Measurements from ENCODE around the gene TMEM123. TPM values are rescaled to one million over a fixed set of nuclear protein-coding genes. Genes with fewer than 3 reads are reported as not detected.

TMEM123 gene
- total and polyA plus RNA-seq, 2 of the 8 experiments (the other 6 are each of a cell fraction or from before 2014, with no cell fraction given): 75.5 to 80.1 TPM

DNA sequence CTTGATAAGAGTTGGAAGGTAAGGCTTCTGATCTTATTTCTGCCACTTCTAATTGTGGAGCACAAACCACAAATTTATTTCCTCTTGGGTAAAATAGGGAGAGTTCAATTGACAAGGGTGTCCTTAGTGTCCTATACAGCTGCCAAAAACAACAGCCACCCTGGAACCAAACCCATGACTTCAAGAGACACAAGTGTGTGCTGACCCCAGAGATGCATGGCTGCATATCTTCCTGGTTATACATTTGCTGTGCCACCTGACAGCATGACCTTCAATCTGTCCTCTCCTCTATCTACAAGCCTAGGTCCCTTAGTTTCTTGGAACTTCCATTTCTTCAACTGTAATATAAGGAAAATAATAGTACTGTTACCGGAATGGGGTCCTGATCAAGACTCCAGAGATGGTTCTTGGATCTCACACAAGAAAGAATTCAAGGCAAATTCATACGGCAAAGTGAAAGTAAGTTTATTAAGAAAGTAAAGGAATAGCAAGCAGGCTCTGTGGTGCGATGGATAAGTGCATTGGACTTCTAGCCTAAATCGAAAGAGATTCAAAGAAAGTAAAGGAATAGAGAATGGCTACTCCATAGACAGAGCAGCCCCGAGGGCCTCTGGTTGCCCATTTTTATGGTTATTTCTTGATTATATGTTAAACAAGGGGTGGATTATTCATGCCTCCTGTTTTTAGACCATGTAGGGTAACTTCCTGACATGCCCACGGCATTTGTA, 15.5 kb upstream of the TMEM123 start:
- no peaks in the 10 kb centered on the region for H3K36me3 ChIP-seq (ENCODE audit: control insufficient read depth in 2 of 4, insufficient read depth in 4 of 4, low read length in 3 of 4)
- no peaks in the 10 kb centered on the region for H3K23me2 ChIP-seq (ENCODE audit: low read depth, low read length)
- H3K4me3 ChIP-seq (ENCODE audit: extremely low read depth in 1 of 4, insufficient read depth in 2 of 4, low read depth in 3 of 4, low read length in 4 of 4): no peak overlapping the region
- no peaks in the 10 kb centered on the region for H3K79me2 ChIP-seq (ENCODE audit: control insufficient read depth in 1 of 2, insufficient read depth in 2 of 2, low read length in 2 of 2)
- TF ChIP-seq CHD2 (IDR thresholded peaks at IDR 0.05; ENCODE audit: low read length) (no peak), EZH2 (IDR thresholded peaks at IDR 0.05; ENCODE audit: low read depth, low read length, severe bottlenecking) (no peak), CBX5 (IDR thresholded peaks at IDR 0.05; ENCODE audit: low read depth, low read length) (no peak), TBP (IDR thresholded peaks at IDR 0.05; ENCODE audit: low read depth, low read length) (no peak)
- TF ChIP-seq, protein P1, sequence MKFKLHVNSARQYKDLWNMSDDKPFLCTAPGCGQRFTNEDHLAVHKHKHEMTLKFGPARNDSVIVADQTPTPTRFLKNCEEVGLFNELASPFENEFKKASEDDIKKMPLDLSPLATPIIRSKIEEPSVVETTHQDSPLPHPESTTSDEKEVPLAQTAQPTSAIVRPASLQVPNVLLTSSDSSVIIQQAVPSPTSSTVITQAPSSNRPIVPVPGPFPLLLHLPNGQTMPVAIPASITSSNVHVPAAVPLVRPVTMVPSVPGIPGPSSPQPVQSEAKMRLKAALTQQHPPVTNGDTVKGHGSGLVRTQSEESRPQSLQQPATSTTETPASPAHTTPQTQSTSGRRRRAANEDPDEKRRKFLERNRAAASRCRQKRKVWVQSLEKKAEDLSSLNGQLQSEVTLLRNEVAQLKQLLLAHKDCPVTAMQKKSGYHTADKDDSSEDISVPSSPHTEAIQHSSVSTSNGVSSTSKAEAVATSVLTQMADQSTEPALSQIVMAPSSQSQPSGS (IDR thresholded peaks at IDR 0.05; ENCODE audit: low read length): no peak
- H2BK120ac ChIP-seq (replicated peaks; ENCODE audit: low read depth, low read length): no peak overlapping the region
- H3K18ac ChIP-seq (ENCODE audit: extremely low read depth, low read length): no peak overlapping the region
- H4K8ac ChIP-seq (ENCODE audit: extremely low read depth, insufficient read depth, low read length): no peak overlapping the region
- DNase-seq (ENCODE audit: low read depth in 1 of 2, low spot score in 2 of 2): no peak
- no peaks in the 10 kb centered on the region for H3K27me3 ChIP-seq (replicated peaks in 1 of 4; ENCODE audit: control insufficient read depth in 3 of 4, extremely low read depth in 1 of 4, insufficient read depth in 3 of 4, low read length in 3 of 4)
- H2BK20ac ChIP-seq (ENCODE audit: low read length): no peak overlapping the region
- H2BK12ac ChIP-seq (ENCODE audit: low read depth, low read length): no peak overlapping the region
- H4K91ac ChIP-seq (replicated peaks; ENCODE audit: insufficient read length, low read length): no peak overlapping the region
- no peak overlapping the region for H3K27ac ChIP-seq (ENCODE audit: low read depth, low read length)
- no peaks in the 10 kb centered on the region for H3K79me1 ChIP-seq (ENCODE audit: low read depth, low read length)
- H3K56ac ChIP-seq (replicated peaks; ENCODE audit: insufficient read length, low read depth, low read length): no peak overlapping the region
- H2BK15ac ChIP-seq (ENCODE audit: low read length): no peak overlapping the region
- H3K4ac ChIP-seq (replicated peaks; ENCODE audit: insufficient read length, low read depth, low read length): no peak overlapping the region
- no peaks in the 10 kb centered on the region for H4K20me1 ChIP-seq (replicated peaks in 1 of 2; ENCODE audit: control insufficient read depth in 1 of 2, insufficient read depth in 2 of 2, low read length in 2 of 2)
- no peak for FAIRE-seq
- no peak overlapping the region for H2BK5ac ChIP-seq (ENCODE audit: low read depth, low read length)
- H3K9ac ChIP-seq (replicated peaks in 1 of 4; ENCODE audit: extremely low read depth in 1 of 4, low read depth in 3 of 4, low read length in 3 of 4): no peak overlapping the region
- no peaks in the 10 kb centered on the region for H3K9me3 ChIP-seq (ENCODE audit: insufficient read depth in 2 of 2, low read depth in 1 of 2, low read length in 1 of 2)
- H3K4me2 ChIP-seq (ENCODE audit: insufficient read depth in 1 of 2, low read depth in 2 of 2, low read length in 2 of 2): no peak overlapping the region
- 86% methylated on average over 6 of the region's 6 CpGs; no CpG with 5 or more reads in 1 of the 2 experiments for WGBS, 2 experiments (ENCODE audit: extremely low coverage in 1 of 2, insufficient coverage in 1 of 2, insufficient read length in 1 of 2, insufficient replicate concordance in 2 of 2, low coverage in 1 of 2, low lambda C conversion rate in 2 of 2, missing lambda C conversion rate in 1 of 2)
- no peak overlapping the region for H2AK5ac ChIP-seq (ENCODE audit: low read depth, low read length)
- ChIA-PET POLR2A (ENCODE audit: partially characterized antibody) (no interaction called here), CTCF (ENCODE audit: partially characterized antibody) (interaction anchor here (1.0 to 1.8 kb wide), 5 partner anchors 8 to 126 kb away, joined by 3 to 5 read pairs (median 4); no protein-coding TSS in a partner anchor)
- H3K23ac ChIP-seq (ENCODE audit: insufficient read length): no peak overlapping the region
- no peak overlapping the region for H2AFZ ChIP-seq (ENCODE audit: low read length)
- no peak overlapping the region for H3K14ac ChIP-seq (ENCODE audit: insufficient read length)
- no peaks in the 10 kb centered on the region for H3K4me1 ChIP-seq (replicated peaks in 1 of 4; ENCODE audit: control insufficient read depth in 3 of 4, insufficient read depth in 4 of 4, low read length in 3 of 4)
- H4K5ac ChIP-seq (ENCODE audit: insufficient read length, low read depth, low read length): no peak overlapping the region
